HepG2 (cell line): ENCODE results near the gene MC2R. TPM values are rescaled to one million over a fixed set of nuclear protein-coding genes. Genes with fewer than 3 reads are reported as not detected.

Experiments used
- ATAC-seq: fragments of 200-7000 bp; cut with Tn5 transposase; 3 replicates; pipeline ENCODE4 v1.9.1; 2020; ENCODE audit warnings: mild to moderate bottlenecking, moderate library complexity
- BruUV-seq: library from RNA; stranded (reverse); fragments of 400-500 nt; replicated peaks from 2 replicates; lab custom pipeline; 2021; lab: Mats Ljungman, UMichigan
- CTCF ChIA-PET: fragments of 300-600 bp; formaldehyde crosslinking; extraction: SDS; loops from one replicate; lab custom pipeline; 2021; ENCODE audit warnings: low total read pairs, inconsistent platforms, low intra/inter-chr PET ratio; lab: Yijun Ruan, JAX
- POLR2A ChIA-PET: fragments of 350-600 bp; sonication (Branson Sonifier 250); formaldehyde crosslinking; loops from one replicate; lab custom pipeline; 2020; ENCODE audit warnings: antibody characterized with exemption, inconsistent platforms; lab: Yijun Ruan, JAX
- DNase-seq: peaks from one replicate; pipeline ENCODE4 v3.0.0-alpha.2; 2015; ENCODE audit warnings: low spot score
- FAIRE-seq: peaks from 3 replicates; lab custom pipeline; 2011; peaks lifted over from hg19 to GRCh38; lab: Jason Lieb, UNC
- H2AFZ ChIP-seq: one replicate; pipeline ENCODE4 v1.6.1; 2011; ENCODE audit warnings: low read length, inconsistent platforms
- H3K27ac ChIP-seq: fragments of 300-600 bp; 3 replicates; pipeline ENCODE4 v1.8.0; 2011; ENCODE audit warnings: mixed run types, mild to moderate bottlenecking, mixed read lengths, low read length, inconsistent platforms; ENCODE audit not compliant: insufficient read depth; ENCODE audit errors: extremely low read length
- H3K27me3 ChIP-seq, 2 experiments: fragments of 200-600 bp in 1 of 2; 2 replicates in 1 of 2; 3 replicates in 1 of 2; pipeline versions ENCODE4 v1.6.0 to v1.8.0; 2011; ENCODE audit warnings: low read length in 2 of 2, mild to moderate bottlenecking in 2 of 2, moderate library complexity in 2 of 2, inconsistent platforms in 1 of 2; ENCODE audit not compliant: insufficient read depth in 2 of 2, control insufficient read depth in 1 of 2
- H3K36me3 ChIP-seq, 2 experiments: fragments of 200-600 bp in 1 of 2; replicated peaks in 1 of 2; 2 replicates in 1 of 2; 3 replicates in 1 of 2; pipeline versions ENCODE4 v1.5.1 to v1.8.0; 2011; ENCODE audit warnings: low read length in 2 of 2, inconsistent platforms in 1 of 2; ENCODE audit not compliant: insufficient read depth in 2 of 2, control insufficient read depth in 1 of 2
- H3K4me1 ChIP-seq: 2 replicates; pipeline ENCODE4 v1.5.1; 2012; ENCODE audit warnings: low read length, inconsistent platforms; ENCODE audit not compliant: insufficient read depth
- H3K4me2 ChIP-seq: 2 replicates; pipeline ENCODE4 v1.6.0; 2011; ENCODE audit warnings: low read depth, low read length, inconsistent platforms
- H3K4me3 ChIP-seq, 3 experiments: fragments of 200-600 bp in 1 of 3; sonication (generic), shearing (Covaris generic) in 1 of 3; replicated peaks in 1 of 3; 2 replicates each; pipeline ENCODE4 v1.5.1; 2011 to 2016; ENCODE audit warnings: low read length in 3 of 3, inconsistent platforms in 2 of 3, low read depth in 2 of 3, mild to moderate bottlenecking in 2 of 3, control low read depth in 1 of 3, mixed read lengths in 1 of 3; ENCODE audit not compliant: insufficient read depth in 1 of 3
- H3K79me2 ChIP-seq: one replicate; pipeline ENCODE4 v1.6.1; 2011; ENCODE audit warnings: low read length, inconsistent platforms; ENCODE audit not compliant: insufficient read depth
- H3K9ac ChIP-seq: 2 replicates; pipeline ENCODE4 v1.6.0; 2011; ENCODE audit warnings: mild to moderate bottlenecking, low read depth, low read length, inconsistent platforms; ENCODE audit not compliant: insufficient read depth
- H3K9me3 ChIP-seq: 2 replicates; pipeline ENCODE4 v1.5.1; 2012; ENCODE audit warnings: mild to moderate bottlenecking, low read length
- H4K20me1 ChIP-seq: 2 replicates; pipeline ENCODE4 v1.6.0; 2011; ENCODE audit warnings: inconsistent platforms, mild to moderate bottlenecking, low read length, moderate library complexity; ENCODE audit not compliant: insufficient read depth
- ARID3A ChIP-seq: IDR thresholded peaks from 2 replicates; pipeline ENCODE4 v1.6.1; 2012; ENCODE audit warnings: low read depth, low read length, improper control_type of control experiment
- ARNTL ChIP-seq: sonication (generic); formaldehyde crosslinking; IDR thresholded peaks from 2 replicates; pipeline ENCODE4 v1.4.0; 2020; ENCODE audit warnings: mild to moderate bottlenecking, missing genetic modification reagents
- CENPX ChIP-seq: sonication (generic); formaldehyde crosslinking; IDR thresholded peaks from 2 replicates; pipeline ENCODE4 v1.9.0; 2021; ENCODE audit warnings: mild to moderate bottlenecking, missing genetic modification reagents, moderate library complexity
- DBP ChIP-seq: sonication (generic); formaldehyde crosslinking; IDR thresholded peaks from 2 replicates; pipeline ENCODE4 v1.4.0; 2020; ENCODE audit warnings: missing genetic modification reagents; ENCODE audit errors: not compliant biosample characterization
- DMAP1 ChIP-seq: IDR thresholded peaks from 2 replicates; pipeline ENCODE4 v1.6.1; 2016
- DNMT1 ChIP-seq: sonication (generic); formaldehyde crosslinking; IDR thresholded peaks from 2 replicates; pipeline ENCODE4 v1.5.1; 2020; ENCODE audit warnings: mild to moderate bottlenecking, missing genetic modification reagents
- NR3C1 ChIP-seq: sonication (generic); formaldehyde crosslinking; IDR thresholded peaks from 2 replicates; pipeline ENCODE4 v1.4.0; 2020; ENCODE audit warnings: missing genetic modification reagents
- XRCC5 ChIP-seq: fragments of 200-400 bp; formaldehyde crosslinking; optimal IDR thresholded peaks from 2 replicates; pipeline ENCODE3; 2017; ENCODE audit warnings: mild to moderate bottlenecking, low read length
- ZBED4 ChIP-seq: sonication (generic); formaldehyde crosslinking; IDR thresholded peaks from 2 replicates; pipeline ENCODE4 v1.4.0; 2020; ENCODE audit warnings: missing genetic modification reagents, borderline replicate concordance
- ZBTB8A ChIP-seq: sonication (generic); formaldehyde crosslinking; IDR thresholded peaks from 2 replicates; pipeline ENCODE4 v1.4.0; 2020; ENCODE audit warnings: mild to moderate bottlenecking, low read depth, missing genetic modification reagents, borderline replicate concordance
- ZNF292 ChIP-seq: sonication (generic); formaldehyde crosslinking; IDR thresholded peaks from 2 replicates; pipeline ENCODE4 v1.8.1; 2022; ENCODE audit warnings: mild to moderate bottlenecking, low read depth, missing genetic modification reagents, borderline replicate concordance
- ZNF337 ChIP-seq: sonication (generic); formaldehyde crosslinking; IDR thresholded peaks from 2 replicates; pipeline ENCODE4 v1.5.1; 2020; ENCODE audit warnings: missing genetic modification reagents, low read depth, mild to moderate bottlenecking, borderline replicate concordance
- ZNF367 ChIP-seq: sonication (generic); formaldehyde crosslinking; IDR thresholded peaks from 2 replicates; pipeline ENCODE4 v1.4.0; 2020; ENCODE audit warnings: missing genetic modification reagents, borderline replicate concordance
- ZNF558 ChIP-seq: sonication (generic); formaldehyde crosslinking; IDR thresholded peaks from 2 replicates; pipeline ENCODE4 v1.9.0; 2022; ENCODE audit warnings: mild to moderate bottlenecking, missing genetic modification reagents, borderline replicate concordance
- ZNF747 ChIP-seq: sonication (generic); formaldehyde crosslinking; IDR thresholded peaks from 2 replicates; pipeline ENCODE4 v1.8.1; 2023; ENCODE audit warnings: missing genetic modification reagents, mild to moderate bottlenecking, borderline replicate concordance
- WGBS: methylation state at CpG from one replicate; pipeline ENCODE4 v1.1.6; 2017; ENCODE audit warnings: low lambda C conversion rate; 5-methylcytosine and 5-hydroxymethylcytosine counted together
- in situ Hi-C: cut with HindIII; loops from 2 replicates; pipeline ENCODE4 v1.10.0; 2017; ENCODE audit warnings: low pct_unique_long_range_greater_than_20kb; ENCODE audit not compliant: extremely low pct_ligation_motif_present
- intact Hi-C: fragments of 100-400 bp; cut with micrococcal nuclease; formaldehyde crosslinking; loops from one replicate; pipeline ENCODE4 v1.10.0; 2022; ENCODE audit not compliant: unreplicated experiment
- polyA plus RNA-seq, 8 experiments: library from polyadenylated mRNA; depleted of rRNA in 3 of 8; stranded (reverse) in 7 of 8; unstranded in 1 of 8; fragments of >200 nt; fragmentation: Illumina TruSeq in 4 of 8; extraction: Trizol in 4 of 8; gene quantifications; 2 replicates each; pipeline versions ENCODE4 v1.2.1 to v1.2.3, GENCODE V29; 2011 to 2016; ENCODE audit warnings: low read depth in 4 of 8, missing spikeins in 1 of 8, mixed read lengths in 1 of 8; ENCODE audit not compliant: insufficient read depth in 1 of 8
- total RNA-seq, 5 experiments: library from RNA; depleted of rRNA; stranded (reverse); fragments of >200 nt; fragmentation: Illumina TruSeq; extraction: Trizol; gene quantifications; 2 replicates each; pipeline ENCODE4 v1.2.3, GENCODE V29; 2016; ENCODE audit warnings: low read depth in 1 of 5
- TF ChIP-seq, protein P1 (sequence below): sonication (generic); formaldehyde crosslinking; conservative IDR thresholded peaks from 2 replicates; pipeline ENCODE4 v1.4.0; 2020; ENCODE audit warnings: missing genetic modification reagents

The MC2R gene
- total and polyA plus RNA-seq, 2 of the 13 experiments (the other 11 are each of a cell fraction or from before 2014, with no cell fraction given), result not detected

DNA sequence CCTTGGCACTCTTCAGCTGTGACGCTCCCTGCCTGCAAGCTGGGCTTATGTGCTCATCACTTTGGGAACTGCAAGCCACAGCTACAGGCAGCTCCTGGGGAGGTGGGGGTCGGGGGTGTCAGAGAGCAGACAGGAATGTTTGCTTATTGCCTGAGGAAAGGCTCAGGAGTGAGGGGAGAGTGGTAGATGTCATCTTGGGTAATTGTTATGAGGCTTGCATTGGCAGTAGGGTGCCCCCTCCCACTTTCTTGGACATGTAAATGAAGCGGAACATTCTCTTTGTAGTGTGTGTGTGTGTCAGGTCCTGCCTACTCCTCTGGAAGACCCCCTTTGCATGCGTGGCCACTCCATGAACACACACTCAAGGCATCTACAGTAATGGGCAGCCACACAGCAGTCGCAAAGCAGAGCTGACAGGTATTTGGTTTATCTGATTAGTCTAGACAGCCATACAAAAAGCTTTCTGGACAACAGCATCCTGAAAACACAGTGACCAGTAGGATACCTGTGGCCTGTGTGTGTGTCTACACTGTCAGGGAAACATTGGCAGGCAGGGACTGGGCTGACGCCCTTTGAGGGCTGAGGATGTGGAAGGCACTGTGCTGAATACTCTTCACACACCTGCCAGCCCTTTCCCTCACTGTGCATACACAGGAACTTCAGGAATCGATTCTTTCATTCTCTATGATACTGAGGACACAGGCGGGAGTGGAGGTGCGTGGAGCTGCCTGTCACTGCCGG lies 17.1 kb upstream of the MC2R start:
- H3K4me3 ChIP-seq, result no peak overlapping the region
- no peak overlapping the region for H2AFZ ChIP-seq
- H3K9ac ChIP-seq, result no peak overlapping the region
- FAIRE-seq, result no peak
- H3K27ac ChIP-seq, result no peak overlapping the region
- ATAC-seq, result peak; percentile 49; the same call in 1 of the 3 replicates
- intact Hi-C loops (no loop called here), in situ Hi-C loops (no loop called here)
- WGBS, result 34% methylated on average over 5 of the region's 10 CpGs
- POLR2A ChIA-PET, result no interaction called here
- BruUV-seq, result no TSS peak
- H3K27me3 ChIP-seq, result no peaks in the 10 kb centered on the region
- no peak for DNase-seq
- H3K4me1 ChIP-seq, result peaks cover 15% of the 10 kb centered on the region
- CTCF ChIA-PET, result no interaction called here
- no peaks in the 10 kb centered on the region for H3K9me3 ChIP-seq
- no peaks in the 10 kb centered on the region for H3K79me2 ChIP-seq
- H3K36me3 ChIP-seq, result no peaks in the 10 kb centered on the region
- H3K4me2 ChIP-seq, result no peak overlapping the region
- no peaks in the 10 kb centered on the region for H4K20me1 ChIP-seq
- TF ChIP-seq CENPX (no peak), ZBED4 (CRISPR knock-in tag) (no peak), ZNF747 (CRISPR knock-in tag) (no peak), XRCC5 (no peak), ZNF292 (no peak), DBP (CRISPR knock-in tag) (no peak), ZBTB8A (CRISPR knock-in tag) (no peak), ZNF337 (CRISPR knock-in tag) (no peak), ARNTL (CRISPR knock-in tag) (no peak), ZNF367 (CRISPR knock-in tag) (no peak), ZNF558 (CRISPR knock-in tag) (no peak), NR3C1 (CRISPR knock-in tag) (no peak), DNMT1 (CRISPR knock-in tag) (no peak), ARID3A (no peak), DMAP1 (CRISPR knock-in tag) (no peak)
- TF ChIP-seq, protein P1, sequence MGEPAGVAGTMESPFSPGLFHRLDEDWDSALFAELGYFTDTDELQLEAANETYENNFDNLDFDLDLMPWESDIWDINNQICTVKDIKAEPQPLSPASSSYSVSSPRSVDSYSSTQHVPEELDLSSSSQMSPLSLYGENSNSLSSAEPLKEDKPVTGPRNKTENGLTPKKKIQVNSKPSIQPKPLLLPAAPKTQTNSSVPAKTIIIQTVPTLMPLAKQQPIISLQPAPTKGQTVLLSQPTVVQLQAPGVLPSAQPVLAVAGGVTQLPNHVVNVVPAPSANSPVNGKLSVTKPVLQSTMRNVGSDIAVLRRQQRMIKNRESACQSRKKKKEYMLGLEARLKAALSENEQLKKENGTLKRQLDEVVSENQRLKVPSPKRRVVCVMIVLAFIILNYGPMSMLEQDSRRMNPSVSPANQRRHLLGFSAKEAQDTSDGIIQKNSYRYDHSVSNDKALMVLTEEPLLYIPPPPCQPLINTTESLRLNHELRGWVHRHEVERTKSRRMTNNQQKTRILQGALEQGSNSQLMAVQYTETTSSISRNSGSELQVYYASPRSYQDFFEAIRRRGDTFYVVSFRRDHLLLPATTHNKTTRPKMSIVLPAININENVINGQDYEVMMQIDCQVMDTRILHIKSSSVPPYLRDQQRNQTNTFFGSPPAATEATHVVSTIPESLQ (CRISPR knock-in tag), result no peak
